ENCODE data around the gene EHD4.

The EHD4 gene

GRCh38 chr15:41966920-41967465, 5.4 kb downstream of the EHD4 start:
- no peak for DNase-seq (ENCODE audit: low read depth)
- TF ChIP-seq CTCF (IDR thresholded peaks at IDR 0.05; ENCODE audit: low read length, missing control alignments): no peak
- no peak overlapping the region for H3K4me3 ChIP-seq (replicated peaks; ENCODE audit: low read depth, low read length)

GRCh38 chr15:41966414-41966812, 5.9 kb downstream of the EHD4 start:
- H3K4me3 ChIP-seq (replicated peaks; ENCODE audit: low read depth, low read length): no peak overlapping the region
- TF ChIP-seq CTCF (IDR thresholded peaks at IDR 0.05; ENCODE audit: low read length, missing control alignments): no peak
- DNase-seq (ENCODE audit: low read depth): no peak

- TF ChIP-seq CTCF (IDR thresholded peaks at IDR 0.05; ENCODE audit: low read length, missing control alignments): no peak
- no peak for DNase-seq (ENCODE audit: low read depth)
- H3K4me3 ChIP-seq (replicated peaks; ENCODE audit: low read depth, low read length): no peak overlapping the region
These were observed 6.6 kb downstream of the EHD4 start for GRCh38 chr15:41965441-41966413.

- DNase-seq (ENCODE audit: low read depth): no peak
- no peak overlapping the region for H3K4me3 ChIP-seq (replicated peaks; ENCODE audit: low read depth, low read length)
- TF ChIP-seq CTCF (IDR thresholded peaks at IDR 0.05; ENCODE audit: low read length, missing control alignments): no peak
These were observed 10.7 kb downstream of the EHD4 start for GRCh38 chr15:41961595-41962202.

GRCh38 chr15:41961001-41961518, 11.3 kb downstream of the EHD4 start:
- DNase-seq (ENCODE audit: low read depth): no peak
- TF ChIP-seq CTCF (IDR thresholded peaks at IDR 0.05; ENCODE audit: low read length, missing control alignments): no peak
- H3K4me3 ChIP-seq (replicated peaks; ENCODE audit: low read depth, low read length): no peak overlapping the region

- H3K4me3 ChIP-seq (replicated peaks; ENCODE audit: low read depth, low read length): peak overlapping the region; percentile 2
- DNase-seq (ENCODE audit: low read depth): no peak
- TF ChIP-seq CTCF (IDR thresholded peaks at IDR 0.05; ENCODE audit: low read length, missing control alignments): no peak
These were observed 14.3 kb downstream of the EHD4 start for GRCh38 chr15:41958002-41958420.

All from fibroblast of pulmonary artery (primary cell).